Endothelial cell of umbilical vein (primary cell): ENCODE data around the gene RASL10A.

Source experiments
- CTCF ChIP-seq, 2 donors: IDR thresholded peaks; 1 replicate in 1 of 2; 2 replicates in 1 of 2; pipeline ENCODE4 v1.5.1; 2011; ENCODE audit warnings: low read length in 2 of 2, mild to moderate bottlenecking in 2 of 2, moderate library complexity in 2 of 2, control low read depth in 1 of 2, inconsistent platforms in 1 of 2, low read depth in 1 of 2; ENCODE audit not compliant: insufficient read depth in 1 of 2; ENCODE audit errors: extremely low read depth in 1 of 2
- JUN ChIP-seq: IDR thresholded peaks from 2 replicates; pipeline ENCODE4 v1.6.1; 2011; ENCODE audit warnings: borderline replicate concordance, low read depth; ENCODE audit not compliant: insufficient read length, insufficient read depth

GRCh38 chr22:29316141-29316828, 788 bp upstream of the RASL10A start:
- no peak for TF ChIP-seq CTCF (IDR thresholded peaks at IDR 0.05; ENCODE audit: extremely low read depth in 1 of 2, insufficient read depth in 1 of 2, low read depth in 1 of 2, low read length in 2 of 2)
- no peak for TF ChIP-seq JUN
